H54 (cell line): ENCODE results near the gene IDH2.
A peak's percentile ranks its signal among the peaks of the same experiment; 100 is the strongest.

Source experiments
- DNase-seq: peaks from one replicate; pipeline ENCODE4 v3.0.0; 2011; ENCODE audit warnings: low spot score, mixed read lengths; ENCODE audit not compliant: insufficient read length
- FAIRE-seq: peaks from 3 replicates; lab custom pipeline; 2011; peaks lifted over from hg19 to GRCh38; lab: Jason Lieb, UNC
- POLR2A ChIP-seq: IDR thresholded peaks from 2 replicates; pipeline ENCODE4 v1.6.1; 2011; ENCODE audit warnings: low read depth, mild to moderate bottlenecking, low read length

IDH2 gene

GRCh38 chr15:90044916-90045371, 57.3 kb downstream of the IDH2 start:
- no peak for TF ChIP-seq POLR2A
- no peak for DNase-seq
- no peak for FAIRE-seq

GRCh38 chr15:90044191-90044590, 58.1 kb downstream of the IDH2 start:
- FAIRE-seq = no peak
- no peak for TF ChIP-seq POLR2A
- no peak for DNase-seq

- no peak for FAIRE-seq
- DNase-seq = no peak
- no peak for TF ChIP-seq POLR2A
Measured at GRCh38 chr15:90043530-90044010, 58.7 kb downstream of the IDH2 start.

- FAIRE-seq (no peak), DNase-seq (no peak)
- TF ChIP-seq POLR2A = no peak
Measured at GRCh38 chr15:90042766-90043529, 59.3 kb downstream of the IDH2 start.

GRCh38 chr15:90042356-90042755, 59.9 kb downstream of the IDH2 start:
- no peak for TF ChIP-seq POLR2A
- FAIRE-seq = no peak
- no peak for DNase-seq

- DNase-seq (no peak), FAIRE-seq (no peak)
- no peak for TF ChIP-seq POLR2A
Measured at GRCh38 chr15:90040618-90041017, 61.6 kb downstream of the IDH2 start.

GRCh38 chr15:90039996-90040395, 62.3 kb downstream of the IDH2 start:
- no peak for FAIRE-seq

GRCh38 chr15:90038632-90039095, 63.6 kb downstream of the IDH2 start:
- FAIRE-seq (no peak), DNase-seq (no peak)
- no peak for TF ChIP-seq POLR2A

More at GRCh38 chr15:90039996-90040395, 62.3 kb downstream of the IDH2 start:
- DNase-seq = no peak
- TF ChIP-seq POLR2A = no peak

- DNase-seq (no peak), FAIRE-seq (no peak)
- no peak for TF ChIP-seq POLR2A
Measured at GRCh38 chr15:90037961-90038631, 64.2 kb downstream of the IDH2 start.

- DNase-seq (peak; percentile 40), FAIRE-seq (no peak)
- no peak for TF ChIP-seq POLR2A
Measured at GRCh38 chr15:90037511-90037860, 64.8 kb downstream of the IDH2 start.

- FAIRE-seq = no peak
- no peak for TF ChIP-seq POLR2A
Measured at GRCh38 chr15:90036806-90037510, 65.3 kb downstream of the IDH2 start.

GRCh38 chr15:90036343-90036742, 65.9 kb downstream of the IDH2 start:
- DNase-seq = no peak
- no peak for FAIRE-seq
- TF ChIP-seq POLR2A = no peak

More at GRCh38 chr15:90036806-90037510, 65.3 kb downstream of the IDH2 start:
- no peak for DNase-seq

GRCh38 chr15:90035840-90036230, 66.4 kb downstream of the IDH2 start:
- FAIRE-seq (no peak), DNase-seq (no peak)
- TF ChIP-seq POLR2A = no peak

- TF ChIP-seq POLR2A = no peak
- no peak for DNase-seq
- no peak for FAIRE-seq
Measured at GRCh38 chr15:90035095-90035839, 67.0 kb downstream of the IDH2 start.
